Measurements from ENCODE around the gene ADARB1. TPM values are rescaled to one million over a fixed set of nuclear protein-coding genes. Genes with fewer than 3 reads are reported as not detected.
"Not testable (repeated sequence)": the region's sequence is repeated elsewhere in the genome, so short reads cannot be mapped to it uniquely, and the experiment has no call there.

Gene ADARB1
- polyA plus RNA-seq (ENCODE audit: insufficient read length in 12 of 12): 10 to 100 TPM in 11 of 12 donors, not detected in 1; 22.6 to 43.0 (median 28.7) TPM
- long read RNA-seq, donor 1, partial matches to known transcripts: 6 of 6 reads
- long read RNA-seq, donor 1, other reads (novel, unspliced or antisense): 0 of 6 reads
- long read RNA-seq, donor 2: 0 reads
- long read RNA-seq, donor 3, partial matches to known transcripts: 12 of 12 reads
- long read RNA-seq, donor 3, other reads (novel, unspliced or antisense): 0 of 12 reads
- long read RNA-seq, donor 4, full-length matches to known transcripts: 1 of 1 reads
- long read RNA-seq, donor 4, partial matches to known transcripts: 0 of 1 reads
- long read RNA-seq, donor 4, other reads (novel, unspliced or antisense): 0 of 1 reads
- long read RNA-seq, donor 5, partial matches to known transcripts: 25 of 26 reads
- long read RNA-seq, donor 5, other reads (novel, unspliced or antisense): 0 of 26 reads
- long read RNA-seq, donor 6, partial matches to known transcripts: 0 of 1 reads
- long read RNA-seq, donor 6, other reads (novel, unspliced or antisense): 0 of 1 reads
- long read RNA-seq, donor 7: 0 reads
- long read RNA-seq, donor 8, full-length matches to known transcripts: 1 of 1 reads
- long read RNA-seq, donor 8, partial matches to known transcripts: 0 of 1 reads
- long read RNA-seq, donor 8, other reads (novel, unspliced or antisense): 0 of 1 reads
- long read RNA-seq, donor 9: 0 reads
- long read RNA-seq, donor 10, full-length matches to known transcripts: 2 of 2 reads
- long read RNA-seq, donor 10, partial matches to known transcripts: 0 of 2 reads
- long read RNA-seq, donor 10, other reads (novel, unspliced or antisense): 0 of 2 reads
- long read RNA-seq, donor 11: 0 reads

- DNase-seq: peak; percentile 45
These were observed at the start of gene ADARB1 for GRCh38 chr21:45074048-45074817. Gene ADARB1 (plus strand): TSS chr21:45074580. CDS start chr21:45171657, 97,077 bp downstream.

- DNase-seq: no peak
These were observed 48.2 kb upstream of the ADARB1 start for GRCh38 chr21:45026066-45026745.

GRCh38 chr21:45026826-45027225 lies 47.6 kb upstream of the ADARB1 start:
- no peak for DNase-seq

GRCh38 chr21:45027241-45028196 lies 46.9 kb upstream of the ADARB1 start:
- DNase-seq: no peak

GRCh38 chr21:45028645-45029044 lies 45.7 kb upstream of the ADARB1 start:
- not testable (repeated sequence) for DNase-seq

- peak; percentile 82 for DNase-seq
These were observed 45.0 kb upstream of the ADARB1 start for GRCh38 chr21:45029298-45029947.

- no peak for DNase-seq
These were observed 44.3 kb upstream of the ADARB1 start for GRCh38 chr21:45029948-45030681.

- DNase-seq: no peak
These were observed 43.5 kb upstream of the ADARB1 start for GRCh38 chr21:45030682-45031570.

- no peak for DNase-seq
These were observed 42.7 kb upstream of the ADARB1 start for GRCh38 chr21:45031571-45032191.

- no peak for DNase-seq
These were observed 42.0 kb upstream of the ADARB1 start for GRCh38 chr21:45032332-45032731.

GRCh38 chr21:45032977-45033710 lies 41.2 kb upstream of the ADARB1 start:
- DNase-seq: no peak

GRCh38 chr21:45033791-45034555 lies 40.4 kb upstream of the ADARB1 start:
- peak; percentile 58 for DNase-seq

GRCh38 chr21:45034556-45035476 lies 39.6 kb upstream of the ADARB1 start:
- DNase-seq: no peak

- no peak for DNase-seq
These were observed 38.9 kb upstream of the ADARB1 start for GRCh38 chr21:45035477-45035848.

- no peak for DNase-seq
These were observed 37.8 kb upstream of the ADARB1 start for GRCh38 chr21:45036630-45037029.
